Measurements from ENCODE around the gene LRP1-AS. TPM values are rescaled to one million over a fixed set of nuclear protein-coding genes. Genes with fewer than 3 reads are reported as not detected.
"Not testable (repeated sequence)": the region's sequence is repeated elsewhere in the genome, so short reads cannot be mapped to it uniquely, and the experiment has no call there.

Gene LRP1-AS
- total and polyA plus RNA-seq, 7 donors, result not detected

- DNase-seq, result peak; percentile 88
- WGBS, 2 donors, result 12 to 17% methylated on average over 10 of the region's 10 CpGs
Measured at GRCh38 chr12:57124261-57124877, 23.1 kb downstream of the LRP1-AS start.

GRCh38 chr12:57123813-57124212 is 23.6 kb downstream of the LRP1-AS start:
- no peak overlapping the region for H3K27ac ChIP-seq
- WGBS, 2 donors, result 56 to 60% methylated on average over 2 of the region's 2 CpGs

More at GRCh38 chr12:57124261-57124877, 23.1 kb downstream of the LRP1-AS start:
- Histone ChIP-seq H3K9me3 (no peaks in the 10 kb centered on the region), H3K27ac (no peak overlapping the region), H3K36me3 (no peaks in the 10 kb centered on the region), H3K4me1 (peaks cover 0 to 10% (median 9%) of the 10 kb centered on the region in 4 donors), H3K4me3 (no peak overlapping the region), H3K27me3 (no peaks in the 10 kb centered on the region)
- intact Hi-C loops (cut with DNase I), result loop anchor here (1.0 kb wide), 1 partner anchor 59 kb away; no protein-coding TSS in a partner anchor
- TF ChIP-seq POLR2A (IDR thresholded peaks at IDR 0.05), result no peak
- TF ChIP-seq EP300 (IDR thresholded peaks at IDR 0.05), result no peak
- TF ChIP-seq POLR2AphosphoS5 (IDR thresholded peaks at IDR 0.05), result peak in 1 of 4 donors; percentile 16
- peak; percentile 92 to 96 (median 96) for TF ChIP-seq CTCF (IDR thresholded peaks at IDR 0.05)

GRCh38 chr12:57120718-57121117 is 26.7 kb downstream of the LRP1-AS start:
- DNase-seq; intact Hi-C loops (cut with DNase I); H3K9me3 ChIP-seq; H3K27ac ChIP-seq; H3K4me1 ChIP-seq; H3K4me3 ChIP-seq; H3K36me3 ChIP-seq; H3K27me3 ChIP-seq: not testable (repeated sequence)
- WGBS, 2 donors, result 69 to 91% methylated on average over 11 of the region's 11 CpGs

More at GRCh38 chr12:57123813-57124212, 23.6 kb downstream of the LRP1-AS start:
- Histone ChIP-seq H3K27me3 (no peaks in the 10 kb centered on the region), H3K4me1 (peaks cover 0 to 9% (median 8%) of the 10 kb centered on the region in 4 donors), H3K4me3 (no peak overlapping the region), H3K36me3 (no peaks in the 10 kb centered on the region), H3K9me3 (no peaks in the 10 kb centered on the region)
- no peak for DNase-seq
- intact Hi-C loops (cut with DNase I), result loop anchor here (1.0 kb wide), 1 partner anchor 59 kb away; no protein-coding TSS in a partner anchor
- no peak for TF ChIP-seq POLR2AphosphoS5 (IDR thresholded peaks at IDR 0.05)
- TF ChIP-seq EP300 (IDR thresholded peaks at IDR 0.05), result no peak
- no peak for TF ChIP-seq CTCF (IDR thresholded peaks at IDR 0.05)
- no peak for TF ChIP-seq POLR2A (IDR thresholded peaks at IDR 0.05)

- no peak for DNase-seq
- Histone ChIP-seq H3K27me3 (no peaks in the 10 kb centered on the region), H3K9me3 (no peaks in the 10 kb centered on the region), H3K4me1 (no peaks in the 10 kb centered on the region), H3K27ac (no peak overlapping the region), H3K36me3 (no peaks in the 10 kb centered on the region), H3K4me3 (no peak overlapping the region)
- intact Hi-C loops (cut with DNase I), result no loop called here
- TF ChIP-seq EP300 (IDR thresholded peaks at IDR 0.05) (no peak), CTCF (IDR thresholded peaks at IDR 0.05) (no peak), POLR2A (IDR thresholded peaks at IDR 0.05) (no peak), POLR2AphosphoS5 (IDR thresholded peaks at IDR 0.05) (no peak)
- 87 to 92% methylated on average over 5 of the region's 5 CpGs for whole genome bisulfite sequencing, 2 donors
Measured at GRCh38 chr12:57119294-57120085, 27.9 kb downstream of the LRP1-AS start.

GRCh38 chr12:57118711-57119271 is 28.6 kb downstream of the LRP1-AS start:
- Histone ChIP-seq H3K27ac (no peak overlapping the region), H3K4me3 (no peak overlapping the region), H3K4me1 (no peaks in the 10 kb centered on the region), H3K9me3 (no peaks in the 10 kb centered on the region), H3K27me3 (no peaks in the 10 kb centered on the region), H3K36me3 (no peaks in the 10 kb centered on the region)
- TF ChIP-seq EP300 (IDR thresholded peaks at IDR 0.05) (no peak), CTCF (IDR thresholded peaks at IDR 0.05) (no peak), POLR2A (IDR thresholded peaks at IDR 0.05) (no peak), POLR2AphosphoS5 (IDR thresholded peaks at IDR 0.05) (no peak)
- intact Hi-C loops (cut with DNase I), result no loop called here
- DNase-seq, result no peak
- 86 to 88% methylated on average over 1 of the region's 1 CpG for WGBS, 2 donors

Measured in sigmoid colon (tissue), 7 donors.